Activated CD8-positive, alpha-beta memory T cell treated with anti-CD3 and anti-CD28 coated beads for 36 hours (primary cell): ENCODE data around the gene EEF2K. TPM values are rescaled to one million over a fixed set of nuclear protein-coding genes. Genes with fewer than 3 reads are reported as not detected.
"Not testable (repeated sequence)": the region's sequence is repeated elsewhere in the genome, so short reads cannot be mapped to it uniquely, and the experiment has no call there.

Experiments
- CTCF ChIA-PET: fragments of 350-600 bp; sonication (Branson Sonifier 250); formaldehyde crosslinking; loops from one replicate; lab custom pipeline; 2021; ENCODE audit warnings: antibody characterized with exemption; lab: Charles Lee
- POLR2A ChIA-PET: fragments of 350-600 bp; sonication (Branson Sonifier 250); formaldehyde crosslinking; loops from one replicate; lab custom pipeline; 2021; ENCODE audit warnings: antibody characterized with exemption; lab: Charles Lee
- total RNA-seq, 2 experiments: library from RNA; stranded (reverse); gene quantifications; one replicate each; pipeline ENCODE4 v1.2.3, GENCODE V29; 2021

The EEF2K gene
- total RNA-seq, 2 experiments from 2014 or later: 29.7 to 31.0 TPM

GRCh38 chr16:22188267-22188594 lies 17.8 kb upstream of the EEF2K start:
- ChIA-PET POLR2A (interaction anchor here (0.5 to 2.1 kb wide), 3 partner anchors 18 to 236 kb away, joined by 3 to 9 read pairs (median 5); partner anchors contain the start of genes EEF2K and MOSMO), CTCF (interaction anchor here (0.6 to 2.2 kb wide), 21 partner anchors 14 to 228 kb away, joined by 3 to 16 read pairs (median 5); partner anchors contain the start of genes EEF2K, MOSMO and POLR3E)

- POLR2A ChIA-PET: interaction anchor here (0.5 to 2.1 kb wide), 4 partner anchors 18 to 236 kb away, joined by 3 to 9 read pairs (median 6); partner anchors contain the start of genes EEF2K and MOSMO
These were observed 17.3 kb upstream of the EEF2K start for GRCh38 chr16:22188595-22189442.

GRCh38 chr16:22189473-22190080 lies 16.5 kb upstream of the EEF2K start:
- CTCF ChIA-PET: interaction anchor here (0.7 to 2.1 kb wide), 15 partner anchors 15 to 433 kb away, joined by 3 to 16 read pairs (median 7); partner anchors contain the start of genes EEF2K, MOSMO and POLR3E
- POLR2A ChIA-PET: interaction anchor here (1.2 to 2.1 kb wide), 2 partner anchors 17 to 182 kb away, joined by 6 to 9 read pairs; partner anchors contain the start of genes EEF2K and MOSMO

More at GRCh38 chr16:22188595-22189442, 17.3 kb upstream of the EEF2K start:
- CTCF ChIA-PET: interaction anchor here (0.6 to 2.2 kb wide), 23 partner anchors 14 to 240 kb away, joined by 3 to 16 read pairs (median 5); partner anchors contain the start of genes EEF2K, MOSMO and POLR3E

- POLR2A ChIA-PET: interaction anchor here (1.2 to 2.4 kb wide), 3 partner anchors 16 to 182 kb away, joined by 6 to 21 read pairs (median 9); partner anchors contain the start of genes EEF2K and MOSMO
- CTCF ChIA-PET: interaction anchor here (0.7 to 6.3 kb wide), 8 partner anchors 15 to 432 kb away, joined by 3 to 56 read pairs (median 8); partner anchors contain the start of genes EEF2K, MOSMO and POLR3E
These were observed 15.8 kb upstream of the EEF2K start for GRCh38 chr16:22190081-22190775.

- ChIA-PET POLR2A (interaction anchor here (0.5 to 2.4 kb wide), 4 partner anchors 15 to 182 kb away, joined by 3 to 21 read pairs (median 4); partner anchors contain the start of gene EEF2K), CTCF (interaction anchor here (1.2 to 6.3 kb wide), 3 partner anchors 15 to 162 kb away, joined by 4 to 56 read pairs (median 20); partner anchors contain the start of genes EEF2K and POLR3E)
These were observed 15.1 kb upstream of the EEF2K start for GRCh38 chr16:22190776-22191531.

GRCh38 chr16:22191532-22192260 lies 14.4 kb upstream of the EEF2K start:
- POLR2A ChIA-PET: interaction anchor here (0.5 to 2.4 kb wide), 6 partner anchors 14 to 182 kb away, joined by 3 to 21 read pairs (median 4); partner anchors contain the start of gene EEF2K
- CTCF ChIA-PET: interaction anchor here (0.6 to 6.3 kb wide), 7 partner anchors 14 to 371 kb away, joined by 3 to 56 read pairs (median 4); partner anchors contain the start of genes EEF2K, POLR3E and UQCRC2

GRCh38 chr16:22192261-22193062 lies 13.6 kb upstream of the EEF2K start:
- POLR2A ChIA-PET: interaction anchor here (0.6 to 2.4 kb wide), 3 partner anchors 14 to 108 kb away, joined by 4 to 21 read pairs (median 5); partner anchors contain the start of gene EEF2K
- CTCF ChIA-PET: interaction anchor here (0.6 to 6.3 kb wide), 7 partner anchors 13 to 372 kb away, joined by 3 to 56 read pairs (median 4); partner anchors contain the start of genes EEF2K, POLR3E and UQCRC2

- ChIA-PET CTCF (interaction anchor here (2.3 to 6.3 kb wide), 3 partner anchors 13 to 107 kb away, joined by 6 to 56 read pairs (median 20); partner anchors contain the start of genes EEF2K and POLR3E), POLR2A (no interaction called here)
These were observed 13.0 kb upstream of the EEF2K start for GRCh38 chr16:22193063-22193411.

GRCh38 chr16:22194707-22195444 lies 11.2 kb upstream of the EEF2K start:
- ChIA-PET POLR2A (interaction anchor here (0.6 to 1.0 kb wide), 2 partner anchors 103 to 190 kb away, joined by 3 to 4 read pairs; no protein-coding TSS in a partner anchor), CTCF (interaction anchor here (1.1 to 6.3 kb wide), 4 partner anchors 11 to 116 kb away, joined by 3 to 56 read pairs (median 25); partner anchors contain the start of genes EEF2K and POLR3E)

GRCh38 chr16:22195445-22195694 lies 10.7 kb upstream of the EEF2K start:
- ChIA-PET POLR2A (interaction anchor here (0.6 to 1.0 kb wide), 2 partner anchors 103 to 190 kb away, joined by 3 to 4 read pairs; no protein-coding TSS in a partner anchor), CTCF (interaction anchor here (1.1 to 6.3 kb wide), 4 partner anchors 10 to 115 kb away, joined by 3 to 56 read pairs (median 25); partner anchors contain the start of genes EEF2K and POLR3E)

- ChIA-PET CTCF (interaction anchor here (1.1 to 6.3 kb wide), 4 partner anchors 10 to 115 kb away, joined by 3 to 56 read pairs (median 25); partner anchors contain the start of genes EEF2K and POLR3E), POLR2A (no interaction called here)
These were observed 10.2 kb upstream of the EEF2K start for GRCh38 chr16:22195695-22196558.

- POLR2A ChIA-PET: not testable (repeated sequence)
- CTCF ChIA-PET: interaction anchor here (1.6 to 6.3 kb wide), 4 partner anchors 9 to 105 kb away, joined by 6 to 56 read pairs (median 25); partner anchors contain the start of genes EEF2K and POLR3E
These were observed 9.4 kb upstream of the EEF2K start for GRCh38 chr16:22196559-22197168.

GRCh38 chr16:22198547-22199293 lies 7.4 kb upstream of the EEF2K start:
- ChIA-PET CTCF (interaction anchor here (1.1 to 4.8 kb wide), 5 partner anchors 8 to 102 kb away, joined by 3 to 24 read pairs (median 6); partner anchors contain the start of genes EEF2K and POLR3E), POLR2A (no interaction called here)
